Stimulated activated CD4-positive, alpha-beta T cell treated with anti-CD3 and anti-CD28 coated beads, Interleukin-12 subunit alpha, Interleukin-12 subunit beta, amount 100 ng/mL, for 24 hours (primary cell): Measurements from ENCODE around the gene IL21.

Experiments
- DNase-seq, 2 experiments: peaks; one replicate each; pipeline ENCODE4 v3.0.0-alpha.2; 2020; ENCODE audit warnings: low read depth in 2 of 2

The IL21 gene

GRCh38 chr4:122633211-122633610 lies 12.3 kb upstream of the IL21 start:
- DNase-seq = no peak

- no peak for DNase-seq
Observed at GRCh38 chr4:122632396-122633143, 11.7 kb upstream of the IL21 start.

GRCh38 chr4:122625156-122625555 lies 4.3 kb upstream of the IL21 start:
- no peak for DNase-seq

- DNase-seq = no peak
Observed at GRCh38 chr4:122624205-122624604, 3.3 kb upstream of the IL21 start.

- DNase-seq = no peak
Observed at GRCh38 chr4:122623637-122624166, 2.8 kb upstream of the IL21 start.

- DNase-seq = no peak
Observed at GRCh38 chr4:122622400-122622799, 1.5 kb upstream of the IL21 start.

- no peak for DNase-seq
Observed at GRCh38 chr4:122619611-122620010, 1.3 kb downstream of the IL21 start.

- no peak for DNase-seq
Observed at GRCh38 chr4:122617597-122618593, 3.0 kb downstream of the IL21 start.

GRCh38 chr4:122616915-122617596 lies 3.8 kb downstream of the IL21 start:
- no peak for DNase-seq

- no peak for DNase-seq
Observed at GRCh38 chr4:122614621-122615020, 6.2 kb downstream of the IL21 start.

- no peak for DNase-seq
Observed at GRCh38 chr4:122612540-122612939, 8.3 kb downstream of the IL21 start.

GRCh38 chr4:122606364-122607043 lies 14.4 kb downstream of the IL21 start:
- no peak for DNase-seq

GRCh38 chr4:122604146-122604545 lies 16.7 kb downstream of the IL21 start:
- no peak for DNase-seq

GRCh38 chr4:122603156-122603574 lies 17.7 kb downstream of the IL21 start:
- DNase-seq = no peak

- no peak for DNase-seq
Observed at GRCh38 chr4:122602277-122603142, 18.4 kb downstream of the IL21 start.

- no peak for DNase-seq
Observed at GRCh38 chr4:122591196-122591595, 29.7 kb downstream of the IL21 start.

- DNase-seq = no peak
Observed at GRCh38 chr4:122588453-122589238, 32.2 kb downstream of the IL21 start.

- no peak for DNase-seq
Observed at GRCh38 chr4:122584519-122584918, 36.3 kb downstream of the IL21 start.

- DNase-seq = no peak
Observed at GRCh38 chr4:122583906-122584305, 37.0 kb downstream of the IL21 start.
